Vagina (tissue), 2 donors: ENCODE measurements around the gene H6PD.

ENCODE experiments used
- CTCF ChIP-seq, 3 experiments: fragments of 450-650 bp in 2 of 3; fragments of 200-600 bp in 1 of 3; sonication (generic) in 1 of 3; IDR thresholded peaks; one replicate each; pipeline ENCODE4 v1.5.1; 2017 to 2019; ENCODE audit warnings: antibody characterized with exemption in 3 of 3, mild to moderate bottlenecking in 2 of 3, moderate library complexity in 2 of 3
- POLR2A ChIP-seq, 2 donors: fragments of 450-650 bp; IDR thresholded peaks; one replicate each; pipeline ENCODE4 v1.6.1; 2017; ENCODE audit warnings: antibody characterized with exemption in 2 of 2, mild to moderate bottlenecking in 2 of 2, moderate library complexity in 2 of 2
- POLR2AphosphoS5 ChIP-seq, 2 donors: sonication (generic); formaldehyde crosslinking; IDR thresholded peaks; one replicate each; pipeline ENCODE4 v1.9.0; 2017; ENCODE audit warnings: antibody characterized with exemption in 2 of 2, mild to moderate bottlenecking in 2 of 2, low read depth in 1 of 2; ENCODE audit not compliant: insufficient read depth in 1 of 2

- no peak for TF ChIP-seq CTCF (IDR thresholded peaks at IDR 0.05)
- TF ChIP-seq POLR2A (IDR thresholded peaks at IDR 0.05), result no peak
- TF ChIP-seq POLR2AphosphoS5 (IDR thresholded peaks at IDR 0.05; ENCODE audit: insufficient read depth in 1 of 2, low read depth in 1 of 2), result no peak
Observed at GRCh38 chr1:9224664-9225410, 9.7 kb upstream of the H6PD start.
